ENCODE results near the gene PNPLA2.

- TF ChIP-seq CTCF (IDR thresholded peaks at IDR 0.05; ENCODE audit: control extremely low read depth in 1 of 3, insufficient read depth in 1 of 3, low read depth in 1 of 3, low read length in 3 of 3) (no peak), CEBPB (IDR thresholded peaks at IDR 0.05; ENCODE audit: low read depth, low read length) (no peak), RFX5 (IDR thresholded peaks at IDR 0.05; ENCODE audit: borderline replicate concordance, low read depth, low read length) (no peak), RAD21 (IDR thresholded peaks at IDR 0.05 in 1 of 2, conservative IDR thresholded peaks at IDR 0.05 in 1 of 2; ENCODE audit: low read depth in 2 of 2, low read length in 2 of 2) (no peak)
Observed at GRCh38 chr11:858053-858761, 39.5 kb downstream of the PNPLA2 start.

Measured in H1 (cell line).